Heart right ventricle (tissue), 16 donors: ENCODE data around the gene FAM131C. TPM values are rescaled to one million over a fixed set of nuclear protein-coding genes. Genes with fewer than 3 reads are reported as not detected.
"Not testable (repeated sequence)": the region's sequence is repeated elsewhere in the genome, so short reads cannot be mapped to it uniquely, and the experiment has no call there.

Experiments
- ATAC-seq, 8 donors: fragments of 200-7000 bp; cut with Tn5 transposase; one replicate each; pipeline ENCODE4 v1.9.1; 2020; ENCODE audit warnings: mild to moderate bottlenecking in 8 of 8, moderate library complexity in 8 of 8, moderate number of reproducible peaks in 1 of 8
- DNase-seq, 2 donors: peaks; one replicate each; pipeline ENCODE4 v3.0.0-alpha.2; 2020
- H3K27ac ChIP-seq, 10 donors: fragments of 200-600 bp; sonication (generic) in 2 of 10; one replicate each; pipeline versions ENCODE4 v1.5.0 to v1.8.0; 2020 to 2022; ENCODE audit warnings: mild to moderate bottlenecking in 3 of 10
- H3K27me3 ChIP-seq, 7 donors: fragments of 200-600 bp; one replicate each; pipeline ENCODE4 v1.8.0; 2021 to 2022; ENCODE audit warnings: mild to moderate bottlenecking in 2 of 7
- H3K36me3 ChIP-seq, 9 donors: fragments of 200-600 bp; sonication (generic) in 1 of 9; one replicate each; pipeline versions ENCODE4 v1.5.0 to v1.8.0; 2020 to 2022; ENCODE audit warnings: mild to moderate bottlenecking in 2 of 9
- H3K4me1 ChIP-seq, 9 donors: fragments of 200-600 bp; sonication (generic) in 1 of 9; one replicate each; pipeline versions ENCODE4 v1.5.0 to v1.8.0; 2020 to 2022; ENCODE audit warnings: mild to moderate bottlenecking in 4 of 9
- H3K4me3 ChIP-seq, 10 donors: fragments of 200-600 bp; sonication (generic) in 2 of 10; one replicate each; pipeline versions ENCODE4 v1.5.0 to v1.8.0; 2020 to 2022; ENCODE audit warnings: mild to moderate bottlenecking in 7 of 10, moderate library complexity in 2 of 10
- H3K9me3 ChIP-seq, 11 donors: fragments of 200-600 bp in 10 of 11; sonication (generic) in 2 of 11; one replicate each; pipeline versions ENCODE4 v1.5.0 to v1.8.0; 2013 to 2022; ENCODE audit warnings: mild to moderate bottlenecking in 2 of 11, control low read depth in 1 of 11, moderate library complexity in 1 of 11
- WGBS, 2 donors: extraction: QIAGEN DNeasy Blood & Tissue Kit; methylation state at CpG; one replicate each; pipeline ENCODE4 v1.1.7; 2013; ENCODE audit warnings: inconsistent platforms in 1 of 2; 5-methylcytosine and 5-hydroxymethylcytosine counted together
- intact Hi-C, 10 donors: fragments of 100-400 bp; cut with DNase I; formaldehyde crosslinking; loops; one replicate each; pipeline versions ENCODE4 v1.11.1 to v1.14.2; 2022
- polyA plus RNA-seq, 2 donors: library from polyadenylated mRNA; stranded (reverse); fragments of 200-250 nt; gene quantifications; one replicate each; pipeline ENCODE4 v1.2.3, GENCODE V29; 2013
- total RNA-seq, 10 donors: library from RNA; stranded (reverse); fragmentation: NEBNext Ultra II Directional in 3 of 10; extraction: Animal tissue kit (Norgen Biotek cat#: 25700) in 3 of 10; gene quantifications; one replicate each; pipeline versions ENCODE4 v1.2.1 to v1.2.4, GENCODE V29; 2021 to 2023
- TF ChIP-seq, protein P1 (sequence below), 9 donors: fragments of 200-600 bp; sonication (generic) in 2 of 9; IDR thresholded peaks; one replicate each; pipeline versions ENCODE4 v1.5.0 to v1.8.0; 2021 to 2022; ENCODE audit warnings: antibody characterized with exemption in 9 of 9, mild to moderate bottlenecking in 5 of 9, moderate library complexity in 1 of 9
- donor health status: Arrhythmogenic right ventricular cardiomyopathy.
- donor health status: ischemic (EF 13 %, LVEDD 7.1; RV severe dilation, severe dysfunction).
- donor health status: healthy with polysubstance abuse.
- donor health status: DM: no; HTN: yes; CAD: no.
- donor health status: DM: no; HTN: no; CAD: no.
- donor health status: ischemic (EF 25% LVEDD 6.9; RV normal size, moderate dysfunction).
- donor health status: ischemic (EF 25% LVEDD 5.7; RV mildly dilated, moderate dysfunction).
- donor health status: healthy.
- donor health status: DM: yes; HTN: yes; CAD: no.
- donor health status: Ischemic cardiomyopathy.
- donor health status: ischemic (EF 35%, LVEDD 5.7; RV mildly dilated, moderate dysfunction).
- donor health status: nonischemic (EF 11% LVEDD 7.7; RV severe dilation, severe dysfunction).
- donor health status: DM: yes; HTN: yes; CAD: no.
- donor health status: PGD.
- donor health status: ischemic (EF 29% LVEDD 5.4; RV normal size, mild dysfunction).
- donor health status: nonischemic (EF 23%, LVEDD 6.1; RV moderate dilation, normal function).

FAM131C gene
- total and polyA plus RNA-seq, 12 donors: 0.72 to 11.8 (median 2.4) TPM

DNA sequence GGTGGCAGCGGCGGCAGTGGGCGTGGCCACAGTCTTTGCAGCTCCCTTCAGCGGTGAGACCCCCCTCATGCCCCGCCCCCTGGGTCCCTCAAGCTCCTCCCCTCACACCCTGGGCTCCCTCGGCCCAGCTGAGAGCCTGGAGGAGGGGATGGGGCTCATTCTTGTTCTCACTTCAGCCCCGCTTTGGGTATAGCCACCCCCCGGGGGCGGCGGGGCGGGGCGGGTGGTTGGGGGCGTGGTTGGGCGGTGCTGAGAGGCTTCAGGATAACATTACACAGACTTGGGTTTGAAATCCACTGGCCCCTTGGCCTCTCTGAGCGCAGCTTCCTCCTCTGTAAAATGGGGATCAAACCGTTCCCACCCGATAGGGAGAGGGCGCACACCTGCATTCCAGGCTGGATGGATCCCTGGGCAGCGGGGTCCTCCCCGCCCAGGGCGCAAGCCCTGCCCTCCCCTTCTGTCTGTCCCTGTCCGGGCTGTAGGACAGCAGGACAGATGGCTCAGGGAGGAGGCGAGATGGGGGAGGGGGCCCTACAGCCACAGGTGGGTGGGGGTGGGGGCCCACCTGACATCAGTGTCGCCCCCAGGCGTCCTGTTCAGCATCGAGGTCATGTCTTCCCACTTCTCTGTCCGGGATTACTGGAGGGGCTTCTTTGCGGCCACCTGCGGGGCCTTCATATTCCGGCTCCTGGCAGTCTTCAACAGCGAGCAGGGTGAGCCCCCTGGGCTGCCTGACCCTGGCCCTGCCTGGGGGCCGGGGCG, 46.5 kb downstream of the FAM131C start:
- ATAC-seq: peak in 6 of 8 donors; percentile 13 to 48 (median 28)
- Histone ChIP-seq H3K4me1 (peaks cover 0 to 13% (median 8%) of the 10 kb centered on the region in 9 donors), H3K36me3 (no peaks in the 10 kb centered on the region), H3K27ac (no peak overlapping the region), H3K4me3 (peak overlapping the region in 6 of 10 donors; percentile 3 to 31 (median 21)), H3K27me3 (peaks cover 0 to 30% (median 14%) of the 10 kb centered on the region in 7 donors), H3K9me3 (no peaks in the 10 kb centered on the region)
- 16 to 20% methylated on average over 26 to 33 of the region's 33 CpGs for WGBS, 2 donors
- DNase-seq: no peak
- TF ChIP-seq, protein P1, sequence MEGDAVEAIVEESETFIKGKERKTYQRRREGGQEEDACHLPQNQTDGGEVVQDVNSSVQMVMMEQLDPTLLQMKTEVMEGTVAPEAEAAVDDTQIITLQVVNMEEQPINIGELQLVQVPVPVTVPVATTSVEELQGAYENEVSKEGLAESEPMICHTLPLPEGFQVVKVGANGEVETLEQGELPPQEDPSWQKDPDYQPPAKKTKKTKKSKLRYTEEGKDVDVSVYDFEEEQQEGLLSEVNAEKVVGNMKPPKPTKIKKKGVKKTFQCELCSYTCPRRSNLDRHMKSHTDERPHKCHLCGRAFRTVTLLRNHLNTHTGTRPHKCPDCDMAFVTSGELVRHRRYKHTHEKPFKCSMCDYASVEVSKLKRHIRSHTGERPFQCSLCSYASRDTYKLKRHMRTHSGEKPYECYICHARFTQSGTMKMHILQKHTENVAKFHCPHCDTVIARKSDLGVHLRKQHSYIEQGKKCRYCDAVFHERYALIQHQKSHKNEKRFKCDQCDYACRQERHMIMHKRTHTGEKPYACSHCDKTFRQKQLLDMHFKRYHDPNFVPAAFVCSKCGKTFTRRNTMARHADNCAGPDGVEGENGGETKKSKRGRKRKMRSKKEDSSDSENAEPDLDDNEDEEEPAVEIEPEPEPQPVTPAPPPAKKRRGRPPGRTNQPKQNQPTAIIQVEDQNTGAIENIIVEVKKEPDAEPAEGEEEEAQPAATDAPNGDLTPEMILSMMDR (IDR thresholded peaks at IDR 0.05): no peak
- intact Hi-C loops: no loop called here

DNA sequence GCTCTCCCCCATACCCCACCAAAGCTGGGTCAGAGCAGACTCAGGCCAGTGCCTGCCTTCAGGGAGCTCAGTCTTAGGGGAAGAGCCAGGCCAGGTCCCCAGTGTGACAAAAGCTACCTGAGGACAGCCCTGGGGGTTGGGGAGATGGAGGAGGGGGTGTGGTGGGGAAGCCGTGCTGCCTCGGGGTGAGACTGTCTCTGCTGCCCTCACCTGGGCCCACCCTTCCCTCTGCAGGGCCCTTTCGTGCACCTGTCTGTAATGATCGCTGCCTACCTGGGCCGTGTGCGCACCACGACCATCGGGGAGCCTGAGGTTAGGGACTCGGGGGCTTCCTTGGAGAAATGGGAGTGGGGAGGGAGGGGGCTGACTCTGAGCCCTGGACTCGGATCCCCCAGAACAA, 47.1 kb downstream of the FAM131C start:
- ATAC-seq, H3K36me3 ChIP-seq, H3K4me3 ChIP-seq, H3K9me3 ChIP-seq, DNase-seq, intact Hi-C loops, H3K27ac ChIP-seq: not testable (repeated sequence)
- 38 to 40% methylated on average over 9 of the region's 10 CpGs for WGBS, 2 donors
- Histone ChIP-seq H3K27me3 (peaks cover 0 to 30% (median 14%) of the 10 kb centered on the region in 7 donors), H3K4me1 (peaks cover 0 to 17% (median 8%) of the 10 kb centered on the region in 9 donors)

DNA sequence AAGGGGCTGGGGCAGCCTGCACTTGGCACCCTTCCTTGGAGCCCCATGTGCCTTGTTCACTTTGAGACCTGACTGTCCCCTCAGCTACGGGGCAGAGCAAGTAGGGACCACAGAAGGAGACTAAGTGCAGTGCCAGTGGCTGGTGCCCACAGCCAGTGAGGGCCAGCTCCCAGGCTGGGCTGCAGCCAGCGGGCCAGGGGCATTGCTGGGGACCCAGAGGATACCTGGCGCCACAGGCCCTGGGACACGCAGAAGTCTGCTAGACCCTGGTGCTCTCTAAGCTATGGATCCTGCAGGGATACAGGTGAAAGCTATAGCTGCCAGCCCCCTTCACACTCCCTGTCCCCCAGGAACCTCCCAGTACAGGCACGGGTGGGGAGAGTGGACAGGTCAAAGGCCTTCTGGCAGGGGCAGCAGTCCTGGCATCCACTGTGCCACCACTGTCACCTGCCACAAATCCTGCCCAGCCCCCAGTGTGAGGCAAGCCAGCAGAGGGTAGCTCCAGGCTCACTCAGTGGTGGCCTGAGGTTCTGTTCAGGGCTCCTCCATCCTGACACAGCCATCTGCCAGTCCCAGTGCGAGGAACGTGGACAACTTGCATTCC, 50.3 kb downstream of the FAM131C start:
- TF ChIP-seq, protein P1 (IDR thresholded peaks at IDR 0.05): no peak
- Histone ChIP-seq H3K9me3 (no peaks in the 10 kb centered on the region), H3K4me3 (no peak overlapping the region), H3K36me3 (no peaks in the 10 kb centered on the region), H3K4me1 (peaks cover 14 to 44% (median 24%) of the 10 kb centered on the region in 9 donors), H3K27me3 (peaks cover 0 to 18% (median 0%) of the 10 kb centered on the region in 7 donors), H3K27ac (no peak overlapping the region)
- intact Hi-C loops: no loop called here
- WGBS, 2 donors: 74 to 77% methylated on average over 7 of the region's 7 CpGs
- ATAC-seq: no peak
- DNase-seq: no peak

DNA sequence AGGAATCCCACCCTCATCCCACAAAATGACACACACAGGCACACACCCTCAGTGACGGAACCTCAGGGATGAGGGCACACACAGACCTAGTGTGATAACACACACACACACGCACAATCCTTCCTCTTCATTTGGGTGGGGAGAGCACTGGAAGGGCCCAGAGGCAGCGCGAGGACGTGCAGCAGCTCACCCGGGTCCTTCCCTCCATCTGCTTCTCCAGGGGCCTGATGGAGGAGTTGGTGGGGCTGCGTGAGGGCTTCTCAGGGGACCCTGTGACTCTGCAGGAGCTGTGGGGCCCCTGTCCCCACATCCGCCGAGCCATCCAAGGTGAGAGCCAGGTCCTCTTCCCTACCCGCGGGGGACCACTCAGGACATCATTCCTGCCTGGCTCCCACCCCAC, 51.1 kb downstream of the FAM131C start:
- DNase-seq (no peak), ATAC-seq (no peak)
- Histone ChIP-seq H3K36me3 (no peaks in the 10 kb centered on the region), H3K4me3 (no peak overlapping the region), H3K4me1 (peaks cover 14 to 52% (median 31%) of the 10 kb centered on the region in 9 donors), H3K27me3 (peaks cover 0 to 16% (median 0%) of the 10 kb centered on the region in 7 donors), H3K9me3 (no peaks in the 10 kb centered on the region), H3K27ac (no peak overlapping the region)
- intact Hi-C loops: no loop called here
- WGBS, 2 donors: 73 to 81% methylated on average over 11 of the region's 11 CpGs
- TF ChIP-seq, protein P1 (IDR thresholded peaks at IDR 0.05): no peak
